ENCODE measurements around the gene H1-8. TPM values are rescaled to one million over a fixed set of nuclear protein-coding genes. Genes with fewer than 3 reads are reported as not detected.
A peak's percentile ranks its signal among the peaks of the same experiment; 100 is the strongest.

H1-8 gene
- total and polyA plus RNA-seq, 5 donors from 2014 or later = not detected

- no peaks in the 10 kb centered on the region for H3K4me1 ChIP-seq (ENCODE audit: control insufficient read depth, insufficient read depth, low read length, poor library complexity, severe bottlenecking)
- no peak overlapping the region for H3K4me3 Mint-ChIP-seq
- no peak for ATAC-seq (ENCODE audit: low read depth in 2 of 2)
Measured at GRCh38 chr3:129549006-129549800, 6.2 kb downstream of the H1-8 start.

GRCh38 chr3:129549805-129550204, 6.8 kb downstream of the H1-8 start:
- no peaks in the 10 kb centered on the region for H3K27me3 ChIP-seq (ENCODE audit: control insufficient read depth, insufficient read depth, low read length)
- Mint-ChIP-seq H3K27ac (no peak overlapping the region), H3K4me1 (peaks cover 0 to 7% (median 4%) of the 10 kb centered on the region in 4 donors), H3K36me3 (no peaks in the 10 kb centered on the region), H3K4me3 (no peak overlapping the region), H3K27me3 (peaks cover 9% of the 10 kb centered on the region), H3K9me3 (no peaks in the 10 kb centered on the region)
- no peak for DNase-seq
- H3K27ac ChIP-seq (ENCODE audit: insufficient read depth, low read length, poor library complexity, severe bottlenecking) = no peak overlapping the region
- H3K4me1 ChIP-seq (ENCODE audit: control insufficient read depth, insufficient read depth, low read length, poor library complexity, severe bottlenecking) = no peaks in the 10 kb centered on the region
- ATAC-seq (ENCODE audit: low read depth in 2 of 2) = no peak
- H3K36me3 ChIP-seq (ENCODE audit: control insufficient read depth, insufficient read depth, low read length) = no peaks in the 10 kb centered on the region
- H3K9me3 ChIP-seq (ENCODE audit: control insufficient read depth in 2 of 2, low read length in 2 of 2) = no peaks in the 10 kb centered on the region
- H3K4me3 ChIP-seq (ENCODE audit: low read depth, low read length) = no peak overlapping the region

More at GRCh38 chr3:129549006-129549800, 6.2 kb downstream of the H1-8 start:
- no peak overlapping the region for H3K27ac Mint-ChIP-seq
- Histone ChIP-seq H3K9me3 (ENCODE audit: control insufficient read depth in 2 of 2, low read length in 2 of 2) (no peaks in the 10 kb centered on the region), H3K27me3 (ENCODE audit: control insufficient read depth, insufficient read depth, low read length) (no peaks in the 10 kb centered on the region), H3K36me3 (ENCODE audit: control insufficient read depth, insufficient read depth, low read length) (no peaks in the 10 kb centered on the region), H3K27ac (ENCODE audit: insufficient read depth, low read length, poor library complexity, severe bottlenecking) (no peak overlapping the region), H3K4me3 (ENCODE audit: low read depth, low read length) (no peak overlapping the region)
- DNase-seq = no peak
- H3K36me3 Mint-ChIP-seq = no peaks in the 10 kb centered on the region
- peaks cover 0 to 4% (median 3%) of the 10 kb centered on the region in 4 donors for H3K4me1 Mint-ChIP-seq
- H3K27me3 Mint-ChIP-seq = peaks cover 9% of the 10 kb centered on the region
- H3K9me3 Mint-ChIP-seq = no peaks in the 10 kb centered on the region

- peaks cover 9% of the 10 kb centered on the region for H3K27me3 Mint-ChIP-seq
- DNase-seq = no peak
- Histone ChIP-seq H3K4me1 (ENCODE audit: control insufficient read depth, insufficient read depth, low read length, poor library complexity, severe bottlenecking) (no peaks in the 10 kb centered on the region), H3K9me3 (ENCODE audit: control insufficient read depth in 2 of 2, low read length in 2 of 2) (no peaks in the 10 kb centered on the region), H3K4me3 (ENCODE audit: low read depth, low read length) (no peak overlapping the region), H3K27me3 (ENCODE audit: control insufficient read depth, insufficient read depth, low read length) (no peaks in the 10 kb centered on the region), H3K27ac (ENCODE audit: insufficient read depth, low read length, poor library complexity, severe bottlenecking) (no peak overlapping the region), H3K36me3 (ENCODE audit: control insufficient read depth, insufficient read depth, low read length) (no peaks in the 10 kb centered on the region)
- no peaks in the 10 kb centered on the region for H3K9me3 Mint-ChIP-seq
- peaks cover 0 to 7% (median 4%) of the 10 kb centered on the region in 4 donors for H3K4me1 Mint-ChIP-seq
- peak overlapping the region in 1 of 4 donors; percentile 50 for H3K4me3 Mint-ChIP-seq
- no peak for ATAC-seq (ENCODE audit: low read depth in 2 of 2)
- H3K27ac Mint-ChIP-seq = peak overlapping the region in 1 of 3 donors; percentile 52
- H3K36me3 Mint-ChIP-seq = no peaks in the 10 kb centered on the region
Measured at GRCh38 chr3:129552287-129553050, 9.5 kb downstream of the H1-8 start.

- Mint-ChIP-seq H3K27ac (no peak overlapping the region), H3K27me3 (peaks cover 9% of the 10 kb centered on the region), H3K36me3 (no peaks in the 10 kb centered on the region)
Measured at GRCh38 chr3:129553171-129553570, 10.2 kb downstream of the H1-8 start.

GRCh38 chr3:129553719-129554118, 10.7 kb downstream of the H1-8 start:
- no peak for ATAC-seq (ENCODE audit: low read depth in 2 of 2)
- H3K27me3 Mint-ChIP-seq = peaks cover 9% of the 10 kb centered on the region
- DNase-seq = no peak
- no peaks in the 10 kb centered on the region for H3K9me3 Mint-ChIP-seq
- Histone ChIP-seq H3K36me3 (ENCODE audit: control insufficient read depth, insufficient read depth, low read length) (no peaks in the 10 kb centered on the region), H3K4me3 (ENCODE audit: low read depth, low read length) (no peak overlapping the region), H3K4me1 (ENCODE audit: control insufficient read depth, insufficient read depth, low read length, poor library complexity, severe bottlenecking) (no peaks in the 10 kb centered on the region), H3K27me3 (ENCODE audit: control insufficient read depth, insufficient read depth, low read length) (no peaks in the 10 kb centered on the region), H3K9me3 (ENCODE audit: control insufficient read depth in 2 of 2, low read length in 2 of 2) (no peaks in the 10 kb centered on the region), H3K27ac (ENCODE audit: insufficient read depth, low read length, poor library complexity, severe bottlenecking) (no peak overlapping the region)
- peaks cover 0 to 7% (median 4%) of the 10 kb centered on the region in 4 donors for H3K4me1 Mint-ChIP-seq
- H3K4me3 Mint-ChIP-seq = no peak overlapping the region
- H3K36me3 Mint-ChIP-seq = no peaks in the 10 kb centered on the region
- no peak overlapping the region for H3K27ac Mint-ChIP-seq

More at GRCh38 chr3:129553171-129553570, 10.2 kb downstream of the H1-8 start:
- Mint-ChIP-seq H3K4me3 (no peak overlapping the region), H3K9me3 (no peaks in the 10 kb centered on the region), H3K4me1 (peaks cover 0 to 7% (median 4%) of the 10 kb centered on the region in 4 donors)
- no peaks in the 10 kb centered on the region for H3K27me3 ChIP-seq (ENCODE audit: control insufficient read depth, insufficient read depth, low read length)
- no peaks in the 10 kb centered on the region for H3K36me3 ChIP-seq (ENCODE audit: control insufficient read depth, insufficient read depth, low read length)
- DNase-seq (no peak), ATAC-seq (ENCODE audit: low read depth in 2 of 2) (no peak)
- no peak overlapping the region for H3K27ac ChIP-seq (ENCODE audit: insufficient read depth, low read length, poor library complexity, severe bottlenecking)
- H3K4me1 ChIP-seq (ENCODE audit: control insufficient read depth, insufficient read depth, low read length, poor library complexity, severe bottlenecking) = no peaks in the 10 kb centered on the region
- no peak overlapping the region for H3K4me3 ChIP-seq (ENCODE audit: low read depth, low read length)
- H3K9me3 ChIP-seq (ENCODE audit: control insufficient read depth in 2 of 2, low read length in 2 of 2) = no peaks in the 10 kb centered on the region

GRCh38 chr3:129554356-129555152, 11.6 kb downstream of the H1-8 start:
- Mint-ChIP-seq H3K27me3 (peaks cover 9% of the 10 kb centered on the region), H3K27ac (no peak overlapping the region), H3K36me3 (no peaks in the 10 kb centered on the region), H3K4me1 (peaks cover 0 to 7% (median 4%) of the 10 kb centered on the region in 4 donors), H3K9me3 (no peaks in the 10 kb centered on the region), H3K4me3 (no peak overlapping the region)
- Histone ChIP-seq H3K4me1 (ENCODE audit: control insufficient read depth, insufficient read depth, low read length, poor library complexity, severe bottlenecking) (no peaks in the 10 kb centered on the region), H3K36me3 (ENCODE audit: control insufficient read depth, insufficient read depth, low read length) (no peaks in the 10 kb centered on the region), H3K27me3 (ENCODE audit: control insufficient read depth, insufficient read depth, low read length) (no peaks in the 10 kb centered on the region), H3K9me3 (ENCODE audit: control insufficient read depth in 2 of 2, low read length in 2 of 2) (no peaks in the 10 kb centered on the region), H3K4me3 (ENCODE audit: low read depth, low read length) (no peak overlapping the region), H3K27ac (ENCODE audit: insufficient read depth, low read length, poor library complexity, severe bottlenecking) (no peak overlapping the region)
- DNase-seq (no peak), ATAC-seq (ENCODE audit: low read depth in 2 of 2) (no peak)

GRCh38 chr3:129555153-129555550, 12.2 kb downstream of the H1-8 start:
- ATAC-seq (ENCODE audit: low read depth in 2 of 2) (no peak), DNase-seq (no peak)
- H3K9me3 ChIP-seq (ENCODE audit: control insufficient read depth in 2 of 2, low read length in 2 of 2) = no peaks in the 10 kb centered on the region
- peaks cover 0 to 7% (median 4%) of the 10 kb centered on the region in 4 donors for H3K4me1 Mint-ChIP-seq
- H3K4me3 ChIP-seq (ENCODE audit: low read depth, low read length) = no peak overlapping the region
- H3K36me3 Mint-ChIP-seq = no peaks in the 10 kb centered on the region
- H3K9me3 Mint-ChIP-seq = no peaks in the 10 kb centered on the region
- H3K27me3 ChIP-seq (ENCODE audit: control insufficient read depth, insufficient read depth, low read length) = no peaks in the 10 kb centered on the region
- no peaks in the 10 kb centered on the region for H3K36me3 ChIP-seq (ENCODE audit: control insufficient read depth, insufficient read depth, low read length)
- H3K27me3 Mint-ChIP-seq = peaks cover 9% of the 10 kb centered on the region
- H3K27ac Mint-ChIP-seq = no peak overlapping the region
- H3K4me3 Mint-ChIP-seq = no peak overlapping the region
- no peak overlapping the region for H3K27ac ChIP-seq (ENCODE audit: insufficient read depth, low read length, poor library complexity, severe bottlenecking)
- no peaks in the 10 kb centered on the region for H3K4me1 ChIP-seq (ENCODE audit: control insufficient read depth, insufficient read depth, low read length, poor library complexity, severe bottlenecking)

Data from CD4-positive, CD25-positive, alpha-beta regulatory T cell (primary cell).